K562 (cell line): ENCODE measurements around the gene LAMTOR1. TPM values are rescaled to one million over a fixed set of nuclear protein-coding genes. Genes with fewer than 3 reads are reported as not detected.

Experiments used
- AFF1 ChIP-seq, 2 experiments: fragments of 450-650 bp; IDR thresholded peaks; 2 replicates each; pipeline ENCODE4 v1.6.1; 2018; ENCODE audit warnings: mild to moderate bottlenecking in 2 of 2, low read depth in 1 of 2; ENCODE audit not compliant: partially characterized antibody in 2 of 2
- ATF6 ChIP-seq: sonication (generic); formaldehyde crosslinking; IDR thresholded peaks from 2 replicates; pipeline ENCODE4 v1.4.0; 2020; ENCODE audit warnings: mild to moderate bottlenecking, missing genetic modification reagents
- HDAC2 ChIP-seq: fragments of 450-650 bp; IDR thresholded peaks from 2 replicates; pipeline ENCODE4 v1.6.1; 2016; ENCODE audit warnings: mild to moderate bottlenecking
- HEY1 ChIP-seq: fragments of 250-450 bp; sonication (Bioruptor Pico); IDR thresholded peaks from 2 replicates; pipeline ENCODE4 v1.5.0; 2020; ENCODE audit warnings: mild to moderate bottlenecking, moderate library complexity, borderline replicate concordance
- HNRNPUL1 ChIP-seq: fragments of 200-400 bp; formaldehyde crosslinking; IDR thresholded peaks from 2 replicates; pipeline ENCODE4 v1.6.1; 2017; ENCODE audit warnings: low read length
- MECOM ChIP-seq: fragments of 250-450 bp; sonication (Bioruptor Pico); IDR thresholded peaks from 2 replicates; pipeline ENCODE4 v1.8.0; 2022; ENCODE audit warnings: inconsistent platforms
- MXI1 ChIP-seq: IDR thresholded peaks from 2 replicates; pipeline ENCODE4 v1.6.1; 2011; ENCODE audit warnings: low read depth, mild to moderate bottlenecking, improper control_type of control experiment, low read length
- NFYB ChIP-seq: IDR thresholded peaks from 2 replicates; pipeline ENCODE4 v1.6.1; 2011; ENCODE audit warnings: mild to moderate bottlenecking, moderate library complexity; ENCODE audit not compliant: insufficient read length; ENCODE audit errors: extremely low read depth
- NR2F6 ChIP-seq: fragments of 450-650 bp; formaldehyde crosslinking; IDR thresholded peaks from 2 replicates; pipeline ENCODE4 v1.4.0; 2020; ENCODE audit warnings: mild to moderate bottlenecking
- POLR2AphosphoS2 ChIP-seq: IDR thresholded peaks from 2 replicates; pipeline ENCODE4 v1.6.1; 2012; ENCODE audit warnings: low read length, improper control_type of control experiment
- RFX5 ChIP-seq: IDR thresholded peaks from 2 replicates; pipeline ENCODE4 v1.6.1; 2011; ENCODE audit warnings: low read depth, mild to moderate bottlenecking, improper control_type of control experiment, low read length
- SIN3B ChIP-seq: fragments of 450-650 bp; IDR thresholded peaks from 2 replicates; pipeline ENCODE4 v1.6.1; 2017; ENCODE audit warnings: low read depth, mild to moderate bottlenecking, moderate library complexity
- SNIP1 ChIP-seq: fragments of 450-650 bp; IDR thresholded peaks from 2 replicates; pipeline ENCODE4 v1.7.1; 2017; ENCODE audit warnings: low read depth, mild to moderate bottlenecking
- SPI1 ChIP-seq: IDR thresholded peaks from 2 replicates; pipeline ENCODE4 v1.6.1; 2011; ENCODE audit warnings: low read depth, low read length, control low read depth, borderline replicate concordance
- SREBF2 ChIP-seq: sonication (generic); formaldehyde crosslinking; IDR thresholded peaks from 2 replicates; pipeline ENCODE4 v1.4.0; 2020; ENCODE audit warnings: mild to moderate bottlenecking, missing genetic modification reagents
- TEAD4 ChIP-seq, 2 experiments: sonication (generic) in 1 of 2; formaldehyde crosslinking in 1 of 2; IDR thresholded peaks; 2 replicates each; pipeline versions ENCODE4 v1.6.1 to v1.8.0; 2012 to 2022; ENCODE audit warnings: borderline replicate concordance in 1 of 2, inconsistent platforms in 1 of 2, low read length in 1 of 2, mild to moderate bottlenecking in 1 of 2, missing genetic modification reagents in 1 of 2
- TRIM28 ChIP-seq: fragments of 450-650 bp; IDR thresholded peaks from 2 replicates; pipeline ENCODE4 v1.6.1; 2017
- U2AF1 ChIP-seq: fragments of 200-400 bp; formaldehyde crosslinking; optimal IDR thresholded peaks from 2 replicates; pipeline ENCODE3; 2017; ENCODE audit warnings: mild to moderate bottlenecking, low read depth, low read length, moderate library complexity
- ZNF184 ChIP-seq: sonication (generic); formaldehyde crosslinking; IDR thresholded peaks from 2 replicates; pipeline ENCODE4 v1.5.0; 2020; ENCODE audit warnings: missing genetic modification reagents
- ZNF224 ChIP-seq: sonication (generic); formaldehyde crosslinking; IDR thresholded peaks from 2 replicates; pipeline ENCODE4 v1.8.0; 2022; ENCODE audit warnings: mild to moderate bottlenecking, missing genetic modification reagents
- ZNF23 ChIP-seq: fragments of 250-450 bp; sonication (Bioruptor Pico); IDR thresholded peaks from 2 replicates; pipeline ENCODE4 v1.4.0; 2020; ENCODE audit warnings: mild to moderate bottlenecking
- ZNF239 ChIP-seq: fragments of 250-450 bp; sonication (Bioruptor Pico); IDR thresholded peaks from 2 replicates; pipeline ENCODE4 v1.4.0; 2020; ENCODE audit warnings: mild to moderate bottlenecking
- ZNF274 ChIP-seq: IDR thresholded peaks from 2 replicates; pipeline ENCODE4 v1.6.1; 2011; ENCODE audit warnings: low read depth, mild to moderate bottlenecking, low read length, moderate library complexity, borderline replicate concordance
- ZNF408 ChIP-seq: fragments of 250-450 bp; sonication (Bioruptor Pico); IDR thresholded peaks from 2 replicates; pipeline ENCODE4 v1.4.0; 2020; ENCODE audit warnings: low read depth, mild to moderate bottlenecking, moderate library complexity
- polyA plus RNA-seq, 8 experiments: library from polyadenylated mRNA; depleted of rRNA in 4 of 8; stranded (reverse) in 5 of 8; unstranded in 3 of 8; fragments of >200 nt; fragmentation: Nextera tagmentation in 2 of 8; fragmentation: Illumina TruSeq in 1 of 8; extraction: Ambion mirVana in 2 of 8; extraction: Trizol in 1 of 8; gene quantifications; 2 replicates each; pipeline versions ENCODE4 v1.2.1 to v1.2.3, GENCODE V29; 2011 to 2014; ENCODE audit warnings: inconsistent platforms in 1 of 8, missing spikeins in 1 of 8
- total RNA-seq, 7 experiments: library from RNA; depleted of rRNA in 6 of 7; stranded (reverse); fragments of >200 nt in 6 of 7; fragmentation: Illumina TruSeq in 2 of 7; extraction: Trizol in 2 of 7; gene quantifications; 2 replicates each; pipeline versions ENCODE4 v1.2.1 to v1.2.3, GENCODE V29; 2011 to 2021; ENCODE audit warnings: low replicate concordance in 1 of 7

LAMTOR1 gene
- total and polyA plus RNA-seq, 9 of the 15 experiments (the other 6 are each of a cell fraction or from before 2014, with no cell fraction given): 62.6 to 104 (median 85.3) TPM

GRCh38 chr11:72102946-72103753 lies at the start of gene LAMTOR1 (continued):
- peak in 1 of 2 experiments; percentile 78 for TF ChIP-seq AFF1 (IDR thresholded peaks at IDR 0.05; ENCODE audit: low read depth in 1 of 2, partially characterized antibody in 2 of 2)
- peak; percentile 66; the same call in 1 of the 2 replicates for TF ChIP-seq POLR2AphosphoS2
- no peak for TF ChIP-seq NR2F6 (CRISPR knock-in tag)
- no peak for TF ChIP-seq SNIP1
- TF ChIP-seq ZNF23 (CRISPR knock-in tag): no peak
- no peak for TF ChIP-seq HNRNPUL1
- 0 out of 2 replicates have a peak, but pooled peaks have one; percentile 12 for TF ChIP-seq TRIM28
- TF ChIP-seq HDAC2: peak; percentile 24
- no peak for TF ChIP-seq ZNF274
- TF ChIP-seq U2AF1: no peak
- no peak for TF ChIP-seq SREBF2 (CRISPR knock-in tag)
- TF ChIP-seq ZNF408: no peak
- no peak for TF ChIP-seq ZNF224
- 0 out of 2 replicates have a peak, but pooled peaks have one; percentile 24 for TF ChIP-seq TEAD4 (IDR thresholded peaks at IDR 0.05; ENCODE audit: low read length)
- TF ChIP-seq TEAD4 (CRISPR knock-in tag; IDR thresholded peaks at IDR 0.05; ENCODE audit: borderline replicate concordance): no peak
- no peak for TF ChIP-seq SPI1
- 0 out of 2 replicates have a peak, but pooled peaks have one; percentile 46 for TF ChIP-seq HEY1
- 0 out of 2 replicates have a peak, but pooled peaks have one; percentile 17 for TF ChIP-seq MXI1
- peak; percentile 48 for TF ChIP-seq NFYB
- no peak for TF ChIP-seq RFX5
- TF ChIP-seq ATF6 (CRISPR knock-in tag): no peak
- no peak for TF ChIP-seq ZNF239 (CRISPR knock-in tag)
- peak; percentile 71 for TF ChIP-seq SIN3B
- no peak for TF ChIP-seq ZNF184 (CRISPR knock-in tag)
- TF ChIP-seq MECOM: no peak
